ENCODE results near the gene SHISAL1.
"Not testable (repeated sequence)": the region's sequence is repeated elsewhere in the genome, so short reads cannot be mapped to it uniquely, and the experiment has no call there.

The SHISAL1 gene

DNA sequence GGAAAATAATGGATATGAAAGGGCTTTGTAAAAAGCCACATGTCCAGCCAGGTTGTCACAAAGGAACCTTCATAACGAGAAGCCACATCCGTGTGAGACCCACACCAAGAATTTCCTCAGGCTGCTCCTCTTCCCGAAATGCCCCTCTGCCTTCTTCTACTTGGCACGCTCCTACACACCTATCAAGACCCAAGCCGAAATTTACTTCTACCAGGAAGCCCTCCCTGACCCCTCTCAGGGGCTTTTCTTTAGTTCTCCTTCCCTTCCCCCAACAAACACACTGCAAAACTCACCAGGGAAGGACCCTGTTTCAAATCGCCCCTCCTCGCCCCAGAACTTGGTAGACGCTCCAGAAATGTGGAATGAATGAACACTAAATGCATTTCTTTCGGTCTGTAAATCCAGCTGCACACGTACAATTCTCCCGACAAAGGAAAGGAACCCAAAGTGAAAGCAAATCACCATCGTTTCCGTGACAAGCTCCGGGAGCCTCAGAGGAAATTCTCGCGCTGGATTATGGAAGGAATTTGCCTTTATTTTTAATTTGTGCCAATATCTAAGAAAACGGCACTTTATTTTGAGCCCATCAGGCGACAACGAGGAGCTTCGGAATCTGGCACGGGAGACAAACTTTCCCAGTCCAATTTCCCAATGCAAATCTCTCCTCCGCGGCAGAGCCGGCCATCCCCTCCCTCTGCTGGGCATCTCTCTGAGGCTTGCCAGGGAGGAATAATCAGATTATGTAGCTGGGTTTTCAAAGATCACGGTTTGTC is 13.2 kb upstream of the SHISAL1 start:
- DNase-seq = no peak

DNA sequence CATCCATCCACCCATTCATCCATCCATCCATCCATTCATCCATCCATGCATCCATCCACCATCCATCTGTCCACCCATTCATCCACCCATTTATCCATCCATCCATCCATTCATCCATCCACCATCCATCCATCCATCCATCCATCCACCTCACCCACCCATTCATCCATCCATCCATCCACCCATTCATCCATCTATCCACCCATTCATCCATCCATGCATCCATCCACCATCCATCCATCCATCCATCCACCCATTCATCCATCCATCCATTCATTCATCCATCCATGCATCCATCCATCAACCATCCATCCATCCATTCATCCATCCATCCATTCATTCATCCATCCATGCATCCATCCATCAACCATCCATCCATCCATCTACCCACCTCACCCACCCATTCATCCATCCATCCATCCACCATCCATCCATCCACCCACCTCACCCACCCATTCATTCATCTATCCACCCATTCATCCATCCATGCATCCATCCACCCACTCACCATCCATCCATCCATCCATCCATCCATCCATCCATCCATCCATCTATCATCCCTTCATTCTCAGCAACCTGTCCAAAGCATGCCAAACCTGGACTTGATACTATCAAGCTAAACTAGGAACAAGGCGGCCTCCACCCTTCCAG is 10.5 kb upstream of the SHISAL1 start:
- not testable (repeated sequence) for DNase-seq

DNA sequence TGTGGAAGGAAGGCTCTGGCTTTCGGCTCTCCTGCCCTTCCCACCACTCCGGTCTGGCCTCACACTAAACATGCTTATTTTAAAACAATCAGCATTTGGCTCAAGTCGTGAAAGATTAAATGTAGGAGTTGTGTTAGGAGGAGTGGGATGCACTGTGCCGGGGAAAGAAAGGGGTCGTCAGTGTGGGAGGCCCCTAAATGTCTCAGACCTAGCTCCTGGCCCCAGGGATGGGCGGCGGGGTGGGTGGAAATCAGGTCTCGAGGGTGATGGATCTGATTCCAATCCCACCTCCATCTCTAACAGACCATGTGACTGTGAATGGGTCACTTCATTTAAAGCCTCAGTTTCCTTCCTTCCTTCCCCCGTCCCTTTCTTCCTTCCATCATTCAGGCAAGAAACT is 6.9 kb upstream of the SHISAL1 start:
- no peak for DNase-seq

DNA sequence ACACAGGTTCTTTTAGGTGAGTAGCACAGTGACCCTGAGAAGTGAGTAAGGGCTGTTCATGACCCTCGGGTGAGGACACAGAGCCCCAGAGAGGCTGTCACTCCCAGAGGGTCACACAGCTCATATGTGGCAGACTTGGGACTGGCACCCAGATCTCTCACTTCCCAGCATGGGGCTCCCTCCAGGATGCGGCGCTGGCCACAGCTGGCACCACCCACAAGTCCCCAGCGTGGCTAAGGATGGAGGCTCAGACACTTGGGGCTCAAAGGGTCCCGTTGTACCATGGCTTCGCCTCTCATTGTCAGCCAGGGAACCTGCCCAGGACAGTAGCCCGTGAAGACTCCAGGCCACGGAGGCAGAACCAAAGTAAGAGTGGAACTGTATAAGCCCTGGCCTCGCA is 6.0 kb upstream of the SHISAL1 start:
- DNase-seq = no peak

DNA sequence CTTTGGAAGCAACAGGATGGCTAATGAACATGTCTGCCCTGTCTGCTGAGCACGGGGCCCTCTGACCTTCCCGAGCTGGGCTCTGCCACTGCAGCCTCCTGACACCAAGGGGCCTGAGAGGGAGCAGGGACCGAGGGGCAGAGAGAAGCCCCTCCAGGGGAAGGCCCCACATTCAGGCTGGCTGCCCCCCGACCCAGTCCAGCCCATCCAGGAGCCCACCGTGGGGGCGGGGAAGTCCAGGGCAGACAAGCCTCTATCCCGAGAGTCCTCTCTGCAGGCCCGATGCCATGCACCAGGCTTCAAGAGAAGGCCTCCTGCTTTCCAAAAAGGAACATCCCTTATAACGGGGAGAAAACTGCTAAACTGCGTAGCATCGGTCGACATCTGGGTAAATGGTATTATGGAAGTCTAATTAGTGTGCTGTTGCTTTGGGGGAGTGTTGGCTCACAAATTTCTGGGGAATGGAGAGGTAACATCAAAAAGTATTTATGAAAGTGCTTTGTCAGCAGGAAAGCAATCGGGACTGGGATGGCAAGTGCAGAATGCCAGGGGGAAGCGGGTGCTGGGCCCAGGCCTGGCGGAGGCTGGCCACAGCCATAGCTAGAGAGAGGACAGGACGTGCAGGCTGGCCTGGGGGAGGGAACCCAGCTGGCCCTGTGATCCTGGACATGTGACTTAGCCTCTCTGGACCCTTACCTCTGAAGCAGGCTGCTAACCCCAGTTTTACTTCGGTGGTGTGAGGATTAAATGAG is 5.3 kb upstream of the SHISAL1 start:
- DNase-seq = no peak

DNA sequence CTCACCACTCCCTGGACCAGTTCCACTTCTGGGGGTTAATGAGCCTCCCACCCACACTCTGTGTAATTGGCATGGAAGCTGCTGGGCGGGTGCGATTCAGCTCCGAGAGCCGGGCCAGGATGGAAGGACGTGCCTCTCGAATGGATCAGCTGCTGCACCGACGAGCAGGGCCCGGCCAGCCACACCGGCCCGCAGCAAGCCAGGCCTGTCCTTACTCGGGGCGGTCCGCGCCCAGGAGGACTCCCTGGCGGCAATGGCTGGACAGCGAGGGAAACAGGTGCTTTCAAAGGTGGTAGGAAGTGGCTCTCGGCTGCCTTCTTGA is 4.3 kb upstream of the SHISAL1 start:
- DNase-seq = no peak

DNA sequence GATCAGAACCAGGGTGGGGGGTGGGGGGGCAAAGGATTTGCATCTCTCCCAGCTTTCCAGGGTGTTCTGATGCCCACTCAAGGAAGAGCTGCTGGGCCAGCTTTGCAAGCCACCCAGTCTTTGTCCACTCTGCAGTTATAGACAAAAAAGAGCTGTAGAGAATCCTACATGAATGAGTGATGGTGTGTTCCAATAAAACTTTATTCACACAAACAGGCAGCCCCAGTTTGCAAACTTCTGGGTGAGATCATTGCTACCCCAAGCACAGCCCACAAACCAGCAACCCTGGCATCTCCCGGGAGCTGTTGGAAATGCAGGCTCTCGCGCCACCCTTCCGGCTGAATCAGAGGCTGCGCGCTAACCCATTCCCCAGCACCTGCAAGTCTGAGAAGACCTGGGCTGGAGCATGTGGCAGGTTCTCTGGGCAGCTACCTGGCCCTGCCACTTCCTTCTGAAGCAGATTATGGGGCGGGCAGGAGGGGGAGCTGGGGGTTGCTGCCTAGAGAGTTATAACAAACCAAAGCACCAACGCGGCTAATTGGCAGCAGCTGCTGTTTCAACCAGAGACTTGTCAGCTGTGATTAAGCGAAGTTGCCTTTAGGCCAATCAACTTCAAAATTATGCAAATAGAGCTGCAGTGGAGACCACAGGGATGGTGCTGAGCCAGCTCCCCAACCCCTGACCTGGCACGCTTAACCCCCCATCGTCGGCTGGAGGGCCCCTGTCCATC is 3.8 kb upstream of the SHISAL1 start:
- no peak for DNase-seq

DNA sequence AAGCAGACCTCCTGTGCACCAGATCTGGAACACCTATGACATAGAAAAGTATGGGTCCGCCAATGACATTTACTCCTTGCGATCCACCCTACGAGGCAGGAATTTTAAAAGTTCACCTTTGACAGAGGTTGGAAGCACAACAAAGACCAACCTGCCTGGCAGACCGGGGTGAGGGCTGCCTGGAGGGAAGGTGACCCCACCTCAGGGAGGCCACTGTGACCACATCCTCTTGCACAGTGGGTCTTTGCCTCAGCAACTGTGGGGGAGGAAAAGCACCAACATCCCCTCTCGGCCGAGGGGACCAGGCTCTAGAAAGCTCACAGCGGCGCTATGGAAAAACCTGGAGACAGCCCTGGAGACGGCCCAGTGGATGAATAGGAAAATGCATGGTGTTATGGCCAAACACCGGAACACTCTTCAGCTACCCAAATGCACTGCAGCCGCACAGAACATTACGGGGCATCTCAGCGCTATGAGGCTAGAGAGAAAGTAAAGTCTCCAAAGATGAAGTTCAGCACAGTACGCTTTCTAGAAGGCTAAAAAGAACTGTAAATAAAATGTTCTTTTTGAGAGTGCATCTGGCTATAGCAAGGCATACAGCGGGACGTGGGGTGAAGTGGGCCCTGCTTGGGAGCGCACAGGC is 1.8 kb upstream of the SHISAL1 start:
- no peak for DNase-seq

DNA sequence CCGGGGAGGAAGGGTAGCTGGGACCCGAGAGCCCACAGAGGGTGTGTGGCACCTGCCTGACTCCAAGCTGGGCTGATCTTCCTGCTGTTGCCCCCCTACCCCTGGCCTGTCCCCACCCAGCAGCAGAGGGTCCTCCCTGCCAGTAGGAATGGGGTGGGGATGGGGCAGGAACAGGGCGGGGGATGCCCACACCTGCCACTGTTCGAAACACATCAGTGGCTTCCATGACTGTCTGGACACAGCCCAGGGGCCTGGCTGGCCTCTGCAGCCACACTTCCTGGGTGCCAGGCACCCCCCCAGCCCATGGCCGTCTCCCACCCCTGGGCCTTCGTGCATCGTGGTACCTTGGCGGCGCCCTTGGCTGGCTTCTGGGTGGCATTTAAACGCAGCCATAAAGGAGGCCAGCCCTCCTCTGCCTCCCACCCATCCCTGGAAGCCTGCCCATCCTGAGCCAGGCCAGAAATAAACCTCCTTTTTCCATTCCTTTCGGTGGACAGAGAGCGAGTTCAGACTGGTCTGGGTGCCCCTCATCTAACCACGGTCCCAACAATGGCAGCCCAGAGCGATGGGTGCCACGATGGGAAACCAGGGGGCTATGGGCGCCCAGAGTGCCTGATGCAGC is 745 bp upstream of the SHISAL1 start:
- no peak for DNase-seq

DNA sequence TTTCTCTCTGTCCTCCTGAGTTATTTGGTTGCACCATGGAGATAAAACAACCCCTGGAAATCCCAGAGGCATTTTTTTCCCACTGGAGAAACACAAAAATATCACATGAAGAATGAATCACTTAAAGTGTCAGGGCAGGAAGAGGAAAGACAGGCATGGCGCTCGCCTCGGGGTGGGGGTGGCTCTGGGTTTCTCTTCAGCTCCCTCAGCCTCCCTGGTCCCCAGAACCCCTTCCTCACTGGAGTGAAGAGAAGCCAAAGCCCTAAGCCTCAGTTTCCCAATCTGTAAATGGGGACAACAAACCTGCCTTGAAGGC is 938 bp downstream of the SHISAL1 start:
- DNase-seq = no peak

DNA sequence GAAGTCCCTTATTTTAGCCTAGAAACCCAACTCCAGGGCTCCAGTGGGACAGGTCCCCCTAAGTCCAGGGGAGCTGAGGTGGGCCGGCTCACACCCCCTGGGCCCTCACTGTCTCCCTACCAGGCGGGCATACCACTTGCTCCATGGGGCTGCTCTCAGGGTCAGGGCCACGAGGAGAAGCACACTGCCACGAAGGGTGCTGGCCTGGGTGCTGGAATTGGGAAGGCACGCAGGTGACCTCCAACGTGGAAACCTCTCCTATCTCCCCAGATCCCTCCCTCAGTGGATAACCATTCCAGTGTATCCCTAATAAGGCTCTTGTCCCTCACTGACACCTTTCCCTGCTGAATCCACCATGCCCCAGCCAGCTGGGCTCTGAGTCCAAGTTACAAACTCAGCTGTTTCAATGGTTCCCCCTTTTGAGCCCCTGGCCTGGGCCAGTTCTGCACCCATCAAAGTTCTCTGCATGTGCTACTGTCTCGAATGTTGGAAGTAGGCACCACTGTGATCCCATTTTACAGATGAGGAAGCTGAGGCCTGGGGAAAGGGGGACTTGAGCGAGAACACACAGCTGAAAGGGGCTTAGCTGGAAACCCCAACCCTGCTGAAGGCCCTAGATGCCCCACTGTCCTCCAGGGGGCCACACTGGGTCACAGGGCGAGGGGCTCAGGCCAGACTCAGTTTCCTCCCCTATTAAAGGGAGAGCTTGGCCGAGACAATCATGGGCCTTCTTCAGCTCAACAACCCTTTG is 1.5 kb downstream of the SHISAL1 start:
- no peak for DNase-seq

DNA sequence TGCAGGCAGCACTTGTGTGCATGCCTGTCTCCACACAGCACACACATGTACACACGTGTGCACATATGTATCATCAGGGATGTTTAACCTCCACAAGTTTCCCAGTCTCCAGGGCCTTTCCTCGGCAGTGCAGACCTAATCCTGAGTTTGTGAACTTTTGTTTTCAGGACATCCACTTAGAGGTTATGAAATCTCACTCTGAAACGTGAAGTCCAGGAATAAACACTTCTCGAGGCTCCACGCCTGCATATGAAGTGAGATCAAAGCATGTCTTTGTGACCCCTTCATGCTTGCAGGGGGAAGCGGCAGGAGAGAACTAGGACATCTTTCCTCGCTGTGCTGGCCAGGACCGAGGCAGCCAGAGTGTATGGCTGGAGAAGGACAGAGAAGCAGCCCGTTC is 3.1 kb downstream of the SHISAL1 start:
- no peak for DNase-seq

DNA sequence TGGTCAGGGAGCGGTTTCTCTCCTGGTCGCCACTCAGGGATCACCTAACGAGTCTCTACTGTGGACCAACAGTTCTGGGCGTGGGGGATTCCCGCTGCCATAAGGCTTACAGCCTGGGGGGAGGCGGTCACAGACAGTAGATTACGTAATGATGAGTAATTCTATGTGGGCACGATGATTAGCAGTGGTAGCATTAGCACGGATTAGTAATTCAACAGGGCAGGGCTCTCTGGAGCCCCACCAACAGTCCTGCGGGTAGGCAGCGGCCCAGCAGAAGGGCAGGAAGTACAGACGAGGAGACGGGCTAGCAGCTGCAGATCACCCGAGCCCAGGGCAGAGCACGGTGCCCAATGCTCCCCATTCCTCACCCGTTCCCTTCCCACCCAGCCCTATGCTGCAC is 3.6 kb downstream of the SHISAL1 start:
- no peak for DNase-seq

DNA sequence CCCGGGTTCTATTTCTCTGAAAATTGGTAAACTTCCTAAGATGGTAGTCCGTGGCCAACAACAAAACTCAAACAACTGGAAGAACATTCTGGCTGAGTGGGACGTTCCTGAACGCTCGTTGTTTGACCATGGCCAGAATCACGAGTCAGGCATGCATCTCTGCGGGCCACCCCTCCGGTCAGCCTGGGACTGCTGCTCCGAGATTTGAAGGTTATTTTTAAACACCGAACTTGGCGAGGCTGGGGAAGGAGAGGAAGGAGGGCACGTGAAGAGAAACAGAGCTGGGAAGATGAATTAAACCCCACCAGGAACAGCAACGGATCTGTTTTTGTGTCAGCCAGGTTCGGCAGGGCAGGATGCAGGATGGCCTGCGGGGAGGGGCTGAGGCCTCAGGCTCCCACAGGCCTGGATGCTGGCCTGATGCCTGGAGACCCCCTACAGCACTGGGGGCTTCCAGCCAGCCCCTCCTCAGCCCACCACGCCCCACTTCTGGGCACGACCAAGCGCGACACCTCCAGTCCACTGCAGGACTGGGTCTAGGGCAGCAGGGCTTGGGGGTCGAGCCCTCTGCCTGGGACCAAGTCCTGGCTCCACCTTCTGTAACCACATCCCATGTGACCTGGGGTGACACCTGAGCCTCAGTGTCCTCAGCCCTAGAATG is 5.1 kb downstream of the SHISAL1 start:
- no peak for DNase-seq

DNA sequence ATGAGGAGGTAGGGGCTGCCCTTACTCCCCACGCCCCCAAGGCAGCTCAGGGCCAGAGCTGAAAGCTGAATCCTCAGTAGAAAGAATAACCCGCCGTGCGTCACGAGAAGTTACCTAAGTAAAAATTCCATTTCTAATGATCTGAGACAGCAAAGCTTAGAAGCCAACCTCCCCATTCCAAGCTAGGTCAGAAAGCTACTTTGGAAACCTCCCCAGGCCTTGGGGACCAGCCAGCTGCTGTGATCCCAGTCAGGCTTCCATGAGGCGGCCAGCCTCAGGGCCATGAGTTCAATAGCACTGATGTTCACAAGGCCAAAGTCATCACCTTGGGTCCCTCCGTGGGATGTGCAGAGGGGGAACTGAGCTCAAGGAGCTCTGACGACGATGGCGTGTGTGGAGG is 6.9 kb downstream of the SHISAL1 start:
- no peak for DNase-seq

DNA sequence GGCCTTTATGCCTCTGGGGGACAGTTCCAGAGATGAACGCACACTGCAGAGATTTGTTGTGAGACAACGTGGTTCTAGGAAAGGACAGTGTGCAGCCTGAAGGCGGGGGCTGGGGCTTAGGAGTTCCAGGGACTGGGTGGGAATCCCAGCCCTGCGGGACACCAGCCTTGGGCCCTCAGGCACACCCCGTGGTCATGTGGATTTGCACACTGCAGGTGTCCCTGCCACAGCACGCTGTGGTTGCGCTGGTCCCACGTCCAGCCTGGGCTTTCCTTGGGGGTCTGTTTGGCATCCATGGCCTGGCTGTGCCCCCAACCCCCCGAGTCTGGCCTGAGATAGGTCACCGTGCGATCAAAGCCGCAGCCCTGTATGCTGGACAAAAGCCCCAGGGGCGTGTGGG is 7.3 kb downstream of the SHISAL1 start:
- DNase-seq = no peak

DNA sequence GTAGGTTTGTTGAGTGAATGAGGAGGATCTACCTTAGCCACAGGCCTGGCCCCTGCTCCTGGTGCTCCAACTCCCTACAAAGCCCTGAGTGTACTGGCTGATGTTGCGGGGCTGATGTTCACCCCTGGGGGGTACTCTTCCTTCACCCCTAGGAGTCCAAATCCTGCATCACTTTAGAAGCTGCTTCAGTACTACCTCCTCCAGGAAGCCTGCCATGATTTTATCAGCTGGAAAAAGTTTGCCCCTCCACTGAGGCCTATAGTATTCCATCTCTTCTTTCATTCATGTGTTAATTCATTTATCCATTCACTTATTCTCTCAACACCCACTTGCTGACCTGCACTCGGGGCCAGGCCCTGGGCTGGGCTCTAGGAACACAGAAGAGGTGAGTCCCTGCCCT is 7.8 kb downstream of the SHISAL1 start:
- no peak for DNase-seq

DNA sequence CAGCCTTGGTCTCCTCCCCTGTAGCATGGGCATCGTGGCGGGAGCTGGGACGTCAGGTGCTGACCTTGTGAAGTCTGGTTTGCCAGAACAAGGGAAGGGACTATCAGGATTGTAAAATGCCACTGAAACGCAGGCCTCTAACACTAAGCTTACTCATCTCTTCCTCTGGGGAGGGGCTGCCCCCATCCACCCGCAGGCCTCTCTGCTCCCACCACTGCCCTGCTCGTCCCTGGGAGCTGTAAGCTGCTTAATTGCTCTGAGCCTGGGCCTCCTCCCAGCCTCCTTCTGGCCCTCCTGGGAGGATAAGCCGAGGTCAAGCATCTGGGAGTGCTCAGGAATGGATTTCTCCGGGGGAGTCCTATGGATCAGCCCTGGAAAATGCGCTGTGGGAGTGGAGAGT is 8.4 kb downstream of the SHISAL1 start:
- DNase-seq = no peak

DNA sequence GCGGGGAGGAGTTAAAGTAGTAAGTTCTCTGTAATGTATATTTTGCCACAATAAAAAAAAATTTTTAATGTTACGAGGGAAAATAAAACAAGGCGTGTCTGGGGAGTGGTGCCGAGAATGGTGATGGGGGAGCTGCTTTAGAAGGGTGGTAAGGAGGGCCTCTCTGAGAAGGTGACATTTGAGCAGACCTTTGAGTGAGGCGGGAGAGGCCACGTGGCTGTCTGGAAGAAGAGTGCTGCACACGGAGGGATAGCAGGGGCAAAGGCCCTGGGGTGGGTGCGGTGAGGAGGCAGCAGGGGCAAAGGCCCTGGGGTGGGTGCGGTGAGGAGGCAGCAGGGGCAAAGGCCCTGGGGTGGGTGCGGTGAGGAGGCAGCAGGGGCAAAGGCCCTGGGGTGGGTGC is 10.4 kb downstream of the SHISAL1 start:
- DNase-seq = not testable (repeated sequence)

DNA sequence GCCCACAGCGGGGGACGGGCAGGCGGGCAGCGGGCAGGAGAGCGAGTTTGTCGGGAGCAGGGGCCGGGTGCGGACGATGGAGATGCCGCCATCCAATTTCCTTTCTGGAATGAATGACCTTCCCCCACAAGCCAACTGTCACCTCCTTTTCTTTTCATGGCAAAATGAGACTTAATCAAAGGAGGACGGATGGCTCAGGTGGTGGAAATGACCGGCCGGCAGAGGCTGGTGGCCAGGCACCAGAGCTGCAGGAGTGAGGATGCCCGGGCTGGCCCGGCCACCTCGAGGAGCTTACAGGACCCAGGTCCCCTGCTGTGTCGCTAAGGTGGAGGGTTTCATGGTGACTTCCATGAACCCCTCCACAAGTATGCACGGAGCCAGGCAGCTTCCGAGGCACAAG is 11.7 kb downstream of the SHISAL1 start:
- DNase-seq = no peak

DNA sequence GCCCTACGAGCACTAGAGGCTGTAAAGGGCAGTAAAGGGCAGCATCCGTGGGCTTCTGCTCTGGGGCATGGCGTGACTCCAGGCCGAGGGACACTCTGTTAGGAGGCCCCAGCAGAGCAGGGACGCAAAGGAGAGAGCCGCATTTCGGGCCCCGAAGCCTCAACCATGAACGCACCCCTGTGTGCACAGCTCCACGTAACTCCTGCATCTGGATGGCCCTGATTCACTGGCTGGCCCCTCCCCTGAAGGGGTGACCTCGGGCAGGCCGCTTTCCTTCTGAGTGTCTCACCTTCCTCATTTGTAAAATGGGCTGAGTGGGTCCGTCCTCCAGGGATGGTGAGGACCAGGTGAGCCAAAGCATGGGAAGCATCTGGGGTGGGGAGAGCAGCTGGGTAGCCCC is 13.6 kb downstream of the SHISAL1 start:
- DNase-seq = no peak

Measured in SIG-M5 (cell line).